Activated naive CD4-positive, alpha-beta T cell (primary cell): ENCODE measurements around the gene TMBIM4.
A peak's percentile ranks its signal among the peaks of the same experiment; 100 is the strongest.

ENCODE experiments used
- DNase-seq, 4 experiments: peaks; one replicate each; lab custom pipeline; 2025; lab: John Stamatoyannopoulos, UW

TMBIM4 gene

GRCh38 chr12:66140731-66141130 is 29.1 kb downstream of the TMBIM4 start:
- no peak for DNase-seq

- no peak for DNase-seq
Observed at GRCh38 chr12:66139328-66139727, 30.5 kb downstream of the TMBIM4 start.

- no peak for DNase-seq
Observed at GRCh38 chr12:66137937-66138336, 31.9 kb downstream of the TMBIM4 start.

GRCh38 chr12:66132408-66132807 is 37.4 kb downstream of the TMBIM4 start:
- no peak for DNase-seq

GRCh38 chr12:66131067-66131688 is 38.6 kb downstream of the TMBIM4 start:
- DNase-seq: no peak

- peak; percentile 62 to 85 (median 72) for DNase-seq
Observed at GRCh38 chr12:66130267-66131066, 39.3 kb downstream of the TMBIM4 start, which contains the start of gene LLPH. Gene LLPH (minus strand): TSS chr12:66130750. CDS start chr12:66129106, 1,644 bp downstream.

- no peak for DNase-seq
Observed at GRCh38 chr12:66129934-66130266, 39.9 kb downstream of the TMBIM4 start.

GRCh38 chr12:66127650-66128049 is 42.1 kb downstream of the TMBIM4 start:
- DNase-seq: no peak

GRCh38 chr12:66120477-66120876 is 49.3 kb downstream of the TMBIM4 start:
- DNase-seq: no peak

- DNase-seq: no peak
Observed at GRCh38 chr12:66119870-66120241, 49.9 kb downstream of the TMBIM4 start.

- no peak for DNase-seq
Observed at GRCh38 chr12:66119229-66119869, 50.4 kb downstream of the TMBIM4 start.

GRCh38 chr12:66118240-66118891 is 51.4 kb downstream of the TMBIM4 start:
- DNase-seq: no peak

- no peak for DNase-seq
Observed at GRCh38 chr12:66117242-66117641, 52.6 kb downstream of the TMBIM4 start.

- no peak for DNase-seq
Observed at GRCh38 chr12:66115071-66115600, 54.7 kb downstream of the TMBIM4 start.

- no peak for DNase-seq
Observed at GRCh38 chr12:66113471-66113870, 56.3 kb downstream of the TMBIM4 start.

GRCh38 chr12:66111605-66112004 is 58.2 kb downstream of the TMBIM4 start:
- DNase-seq: no peak

- DNase-seq: no peak
Observed at GRCh38 chr12:66109056-66109455, 60.7 kb downstream of the TMBIM4 start.

GRCh38 chr12:66108386-66108785 is 61.4 kb downstream of the TMBIM4 start:
- no peak for DNase-seq

GRCh38 chr12:66107451-66107915 is 62.3 kb downstream of the TMBIM4 start:
- DNase-seq: peak in 2 of 4 experiments; percentile 0 to 3

- DNase-seq: no peak
Observed at GRCh38 chr12:66103016-66103913, 66.5 kb downstream of the TMBIM4 start.
